ENCODE measurements around the gene NLN. TPM values are rescaled to one million over a fixed set of nuclear protein-coding genes. Genes with fewer than 3 reads are reported as not detected.

The NLN gene
- total and polyA plus RNA-seq, 4 donors, result 21.7 to 38.6 (median 24.2) TPM

GRCh38 chr5:65812648-65813047 is 90.6 kb downstream of the NLN start:
- Histone ChIP-seq H3K9me3 (ENCODE audit: control insufficient read depth, insufficient read depth, low read length) (no peaks in the 10 kb centered on the region), H3K27ac (ENCODE audit: low read depth, low read length) (no peak overlapping the region), H3K27me3 (ENCODE audit: control insufficient read depth, insufficient read depth, low read length) (no peaks in the 10 kb centered on the region), H3K4me3 (ENCODE audit: low read depth, low read length) (no peak overlapping the region), H3K36me3 (ENCODE audit: control insufficient read depth, insufficient read depth, low read length) (peaks cover 4% of the 10 kb centered on the region), H3K4me1 (ENCODE audit: control insufficient read depth, insufficient read depth, low read length) (peaks cover 7% of the 10 kb centered on the region)
- 79% methylated on average over 2 of the region's 2 CpGs for WGBS (ENCODE audit: insufficient coverage)
- no peak for DNase-seq (ENCODE audit: low read depth in 4 of 6, low spot score in 6 of 6)

- Histone ChIP-seq H3K9me3 (ENCODE audit: control insufficient read depth, insufficient read depth, low read length) (no peaks in the 10 kb centered on the region), H3K27me3 (ENCODE audit: control insufficient read depth, insufficient read depth, low read length) (no peaks in the 10 kb centered on the region), H3K27ac (ENCODE audit: low read depth, low read length) (no peak overlapping the region), H3K36me3 (ENCODE audit: control insufficient read depth, insufficient read depth, low read length) (peaks cover 4% of the 10 kb centered on the region), H3K4me3 (ENCODE audit: low read depth, low read length) (no peak overlapping the region), H3K4me1 (ENCODE audit: control insufficient read depth, insufficient read depth, low read length) (peaks cover 5% of the 10 kb centered on the region)
- DNase-seq (ENCODE audit: low read depth in 4 of 6, low spot score in 6 of 6), result no peak
Measured at GRCh38 chr5:65813174-65813573, 91.2 kb downstream of the NLN start.

- WGBS (ENCODE audit: insufficient coverage), result 56% methylated on average over 1 of the region's 1 CpG
- Histone ChIP-seq H3K27ac (ENCODE audit: low read depth, low read length) (no peak overlapping the region), H3K27me3 (ENCODE audit: control insufficient read depth, insufficient read depth, low read length) (no peaks in the 10 kb centered on the region)
Measured at GRCh38 chr5:65815161-65815560, 93.2 kb downstream of the NLN start.

GRCh38 chr5:65816729-65817128 is 94.7 kb downstream of the NLN start:
- Histone ChIP-seq H3K4me1 (ENCODE audit: control insufficient read depth, insufficient read depth, low read length) (peaks cover 3% of the 10 kb centered on the region), H3K27ac (ENCODE audit: low read depth, low read length) (no peak overlapping the region), H3K36me3 (ENCODE audit: control insufficient read depth, insufficient read depth, low read length) (peaks cover 4% of the 10 kb centered on the region), H3K9me3 (ENCODE audit: control insufficient read depth, insufficient read depth, low read length) (no peaks in the 10 kb centered on the region), H3K4me3 (ENCODE audit: low read depth, low read length) (no peak overlapping the region), H3K27me3 (ENCODE audit: control insufficient read depth, insufficient read depth, low read length) (no peaks in the 10 kb centered on the region)
- no CpG with 5 or more reads among the region's 2 CpGs for WGBS (ENCODE audit: insufficient coverage)
- DNase-seq (ENCODE audit: low read depth in 4 of 6, low spot score in 6 of 6), result no peak

More at GRCh38 chr5:65815161-65815560, 93.2 kb downstream of the NLN start:
- no peak for DNase-seq (ENCODE audit: low read depth in 4 of 6, low spot score in 6 of 6)
- no peak overlapping the region for H3K4me3 ChIP-seq (ENCODE audit: low read depth, low read length)
- peaks cover 8% of the 10 kb centered on the region for H3K4me1 ChIP-seq (ENCODE audit: control insufficient read depth, insufficient read depth, low read length)
- no peaks in the 10 kb centered on the region for H3K9me3 ChIP-seq (ENCODE audit: control insufficient read depth, insufficient read depth, low read length)
- H3K36me3 ChIP-seq (ENCODE audit: control insufficient read depth, insufficient read depth, low read length), result peaks cover 4% of the 10 kb centered on the region

- Histone ChIP-seq H3K4me1 (ENCODE audit: control insufficient read depth, insufficient read depth, low read length) (peaks cover 3% of the 10 kb centered on the region), H3K27ac (ENCODE audit: low read depth, low read length) (no peak overlapping the region), H3K36me3 (ENCODE audit: control insufficient read depth, insufficient read depth, low read length) (peaks cover 4% of the 10 kb centered on the region), H3K27me3 (ENCODE audit: control insufficient read depth, insufficient read depth, low read length) (no peaks in the 10 kb centered on the region), H3K9me3 (ENCODE audit: control insufficient read depth, insufficient read depth, low read length) (no peaks in the 10 kb centered on the region), H3K4me3 (ENCODE audit: low read depth, low read length) (no peak overlapping the region)
- 55% methylated on average over 2 of the region's 4 CpGs for WGBS (ENCODE audit: insufficient coverage)
- peak in 2 of 6 donors; percentile 30 to 58 for DNase-seq (ENCODE audit: low read depth in 4 of 6, low spot score in 6 of 6)
Measured at GRCh38 chr5:65817931-65818330, 95.9 kb downstream of the NLN start.

- DNase-seq (ENCODE audit: low read depth in 4 of 6, low spot score in 6 of 6), result no peak
Measured at GRCh38 chr5:65818592-65818991, 96.6 kb downstream of the NLN start.

GRCh38 chr5:65819215-65819904 is 97.4 kb downstream of the NLN start:
- no peak for DNase-seq (ENCODE audit: low read depth in 4 of 6, low spot score in 6 of 6)
- peaks cover 3% of the 10 kb centered on the region for H3K4me1 ChIP-seq (ENCODE audit: control insufficient read depth, insufficient read depth, low read length)
- no peaks in the 10 kb centered on the region for H3K9me3 ChIP-seq (ENCODE audit: control insufficient read depth, insufficient read depth, low read length)
- no peak overlapping the region for H3K4me3 ChIP-seq (ENCODE audit: low read depth, low read length)
- 58% methylated on average over 3 of the region's 3 CpGs for WGBS (ENCODE audit: insufficient coverage)
- H3K27ac ChIP-seq (ENCODE audit: low read depth, low read length), result no peak overlapping the region
- H3K27me3 ChIP-seq (ENCODE audit: control insufficient read depth, insufficient read depth, low read length), result no peaks in the 10 kb centered on the region
- H3K36me3 ChIP-seq (ENCODE audit: control insufficient read depth, insufficient read depth, low read length), result no peaks in the 10 kb centered on the region

More at GRCh38 chr5:65818592-65818991, 96.6 kb downstream of the NLN start:
- no peak overlapping the region for H3K4me3 ChIP-seq (ENCODE audit: low read depth, low read length)
- no peaks in the 10 kb centered on the region for H3K9me3 ChIP-seq (ENCODE audit: control insufficient read depth, insufficient read depth, low read length)
- WGBS (ENCODE audit: insufficient coverage), result 80% methylated on average over 3 of the region's 4 CpGs
- no peak overlapping the region for H3K27ac ChIP-seq (ENCODE audit: low read depth, low read length)
- no peaks in the 10 kb centered on the region for H3K27me3 ChIP-seq (ENCODE audit: control insufficient read depth, insufficient read depth, low read length)
- peaks cover 3% of the 10 kb centered on the region for H3K4me1 ChIP-seq (ENCODE audit: control insufficient read depth, insufficient read depth, low read length)
- H3K36me3 ChIP-seq (ENCODE audit: control insufficient read depth, insufficient read depth, low read length), result peaks cover 1% of the 10 kb centered on the region

GRCh38 chr5:65819905-65820240 is 97.9 kb downstream of the NLN start:
- Histone ChIP-seq H3K27ac (ENCODE audit: low read depth, low read length) (no peak overlapping the region), H3K4me3 (ENCODE audit: low read depth, low read length) (no peak overlapping the region), H3K36me3 (ENCODE audit: control insufficient read depth, insufficient read depth, low read length) (no peaks in the 10 kb centered on the region), H3K9me3 (ENCODE audit: control insufficient read depth, insufficient read depth, low read length) (no peaks in the 10 kb centered on the region), H3K27me3 (ENCODE audit: control insufficient read depth, insufficient read depth, low read length) (no peaks in the 10 kb centered on the region), H3K4me1 (ENCODE audit: control insufficient read depth, insufficient read depth, low read length) (peaks cover 3% of the 10 kb centered on the region)
- no peak for DNase-seq (ENCODE audit: low read depth in 4 of 6, low spot score in 6 of 6)

- Histone ChIP-seq H3K4me3 (ENCODE audit: low read depth, low read length) (no peak overlapping the region), H3K27ac (ENCODE audit: low read depth, low read length) (no peak overlapping the region)
- WGBS (ENCODE audit: insufficient coverage), result 100% methylated on average over 1 of the region's 2 CpGs
Measured at GRCh38 chr5:65820373-65820772, 98.4 kb downstream of the NLN start.

GRCh38 chr5:65821966-65822365 is 100.0 kb downstream of the NLN start:
- Histone ChIP-seq H3K9me3 (ENCODE audit: control insufficient read depth, insufficient read depth, low read length) (no peaks in the 10 kb centered on the region), H3K4me3 (ENCODE audit: low read depth, low read length) (no peak overlapping the region), H3K36me3 (ENCODE audit: control insufficient read depth, insufficient read depth, low read length) (no peaks in the 10 kb centered on the region), H3K27me3 (ENCODE audit: control insufficient read depth, insufficient read depth, low read length) (no peaks in the 10 kb centered on the region), H3K4me1 (ENCODE audit: control insufficient read depth, insufficient read depth, low read length) (peaks cover 3% of the 10 kb centered on the region), H3K27ac (ENCODE audit: low read depth, low read length) (no peak overlapping the region)
- no peak for DNase-seq (ENCODE audit: low read depth in 4 of 6, low spot score in 6 of 6)
- no CpG with 5 or more reads among the region's 4 CpGs for WGBS (ENCODE audit: insufficient coverage)

More at GRCh38 chr5:65820373-65820772, 98.4 kb downstream of the NLN start:
- Histone ChIP-seq H3K4me1 (ENCODE audit: control insufficient read depth, insufficient read depth, low read length) (peaks cover 3% of the 10 kb centered on the region), H3K36me3 (ENCODE audit: control insufficient read depth, insufficient read depth, low read length) (no peaks in the 10 kb centered on the region), H3K9me3 (ENCODE audit: control insufficient read depth, insufficient read depth, low read length) (no peaks in the 10 kb centered on the region), H3K27me3 (ENCODE audit: control insufficient read depth, insufficient read depth, low read length) (no peaks in the 10 kb centered on the region)
- no peak for DNase-seq (ENCODE audit: low read depth in 4 of 6, low spot score in 6 of 6)
